Endothelial cell of umbilical vein (primary cell): Measurements from ENCODE around the gene SKIC8. TPM values are rescaled to one million over a fixed set of nuclear protein-coding genes. Genes with fewer than 3 reads are reported as not detected.

Source experiments
- BruUV-seq: library from RNA; stranded (reverse); fragments of 400-500 nt; replicated peaks from 2 replicates; lab custom pipeline; 2021; lab: Mats Ljungman, UMichigan
- CTCF ChIA-PET: fragments of 300-600, 350-600 bp; sonication (Branson Sonifier 250); formaldehyde crosslinking; loops from one replicate; lab custom pipeline; 2021; ENCODE audit warnings: antibody characterized with exemption, inconsistent platforms; lab: Charles Lee
- POLR2A ChIA-PET: fragments of 300-600, 350-600 bp; sonication (Branson Sonifier 250); formaldehyde crosslinking; loops from one replicate; lab custom pipeline; 2021; ENCODE audit warnings: antibody characterized with exemption, inconsistent platforms; lab: Charles Lee
- DNase-seq: peaks from one replicate; pipeline ENCODE4 v3.0.0-alpha.2; 2011; ENCODE audit warnings: low read depth, low spot score
- FAIRE-seq: peaks from 2 replicates; lab custom pipeline; 2011; peaks lifted over from hg19 to GRCh38; lab: Jason Lieb, UNC
- H2AFZ ChIP-seq: 2 replicates; pipeline ENCODE4 v1.6.0; 2012; ENCODE audit warnings: low read depth, low read length, control low read depth, inconsistent platforms
- H3K27ac ChIP-seq: 2 replicates; pipeline ENCODE4 v1.5.1; 2011; ENCODE audit warnings: low read depth, mild to moderate bottlenecking, control low read depth, low read length, moderate library complexity; ENCODE audit not compliant: insufficient read depth
- H3K27me3 ChIP-seq, 2 experiments: 2 replicates each; pipeline versions ENCODE4 v1.6.0 to v1.6.1; 2011; ENCODE audit warnings: low read length in 2 of 2, mixed read lengths in 1 of 2; ENCODE audit not compliant: control insufficient read depth in 2 of 2, insufficient read depth in 2 of 2
- H3K36me3 ChIP-seq, 2 experiments: 2 replicates in 1 of 2; 3 replicates in 1 of 2; pipeline ENCODE4 v1.5.1; 2011; ENCODE audit warnings: low read length in 2 of 2, mild to moderate bottlenecking in 1 of 2, moderate library complexity in 1 of 2; ENCODE audit not compliant: control insufficient read depth in 2 of 2, insufficient read depth in 2 of 2; ENCODE audit errors: extremely low read depth in 1 of 2
- H3K4me1 ChIP-seq: 3 replicates; pipeline ENCODE4 v1.5.1; 2011; ENCODE audit warnings: mild to moderate bottlenecking, low read length; ENCODE audit not compliant: control insufficient read depth, insufficient read depth; ENCODE audit errors: extremely low read depth
- H3K4me2 ChIP-seq: 2 replicates; pipeline ENCODE4 v1.6.1; 2011; ENCODE audit warnings: low read length, control low read depth, mixed read lengths; ENCODE audit not compliant: insufficient read depth
- H3K4me3 ChIP-seq, 3 experiments: fragments of 200-600 bp in 1 of 3; sonication (generic), shearing (Covaris generic) in 1 of 3; replicated peaks in 1 of 3; 2 replicates each; pipeline ENCODE4 v1.5.1; 2011 to 2016; ENCODE audit warnings: control low read depth in 3 of 3, low read length in 3 of 3, mild to moderate bottlenecking in 2 of 3, inconsistent platforms in 1 of 3, low read depth in 1 of 3, moderate library complexity in 1 of 3; ENCODE audit not compliant: insufficient read depth in 1 of 3
- H3K79me2 ChIP-seq: 2 replicates; pipeline ENCODE4 v1.6.0; 2012; ENCODE audit warnings: low read length, inconsistent platforms; ENCODE audit not compliant: control insufficient read depth, insufficient read depth
- H3K9ac ChIP-seq: replicated peaks from 2 replicates; pipeline ENCODE3; 2011; ENCODE audit warnings: low read length, control low read depth; ENCODE audit not compliant: insufficient read depth; ENCODE audit errors: extremely low read depth
- H3K9me1 ChIP-seq: replicated peaks from 3 replicates; pipeline ENCODE4 v1.6.0; 2011; ENCODE audit warnings: mild to moderate bottlenecking, low read length; ENCODE audit not compliant: control insufficient read depth, insufficient read depth; ENCODE audit errors: extremely low read depth
- H3K9me3 ChIP-seq: replicated peaks from 2 replicates; pipeline ENCODE4 v1.5.1; 2012; ENCODE audit warnings: low read length, inconsistent platforms; ENCODE audit not compliant: control insufficient read depth, insufficient read depth
- H4K20me1 ChIP-seq: replicated peaks from 2 replicates; pipeline ENCODE3; 2011; ENCODE audit warnings: mild to moderate bottlenecking, low read length; ENCODE audit not compliant: control insufficient read depth, insufficient read depth; ENCODE audit errors: extremely low read depth
- EZH2 ChIP-seq: IDR thresholded peaks from 2 replicates; pipeline ENCODE4 v1.6.1; 2012; ENCODE audit warnings: borderline replicate concordance, low read depth, mild to moderate bottlenecking, moderate library complexity, low read length, inconsistent platforms; ENCODE audit not compliant: severe bottlenecking
- FOS ChIP-seq: IDR thresholded peaks from 2 replicates; pipeline ENCODE4 v1.6.1; 2011; ENCODE audit warnings: mild to moderate bottlenecking, low read length, moderate library complexity, borderline replicate concordance; ENCODE audit not compliant: insufficient read depth
- GATA2 ChIP-seq: IDR thresholded peaks from 2 replicates; pipeline ENCODE4 v1.7.0; 2011; ENCODE audit warnings: low read depth, mild to moderate bottlenecking, moderate library complexity, mixed read lengths, low read length; ENCODE audit not compliant: insufficient read length, insufficient read depth
- JUN ChIP-seq: IDR thresholded peaks from 2 replicates; pipeline ENCODE4 v1.6.1; 2011; ENCODE audit warnings: borderline replicate concordance, low read depth; ENCODE audit not compliant: insufficient read length, insufficient read depth
- MAX ChIP-seq: IDR thresholded peaks from 2 replicates; pipeline ENCODE4 v1.6.1; 2011; ENCODE audit not compliant: insufficient read depth, insufficient read length
- MYC ChIP-seq: IDR thresholded peaks from one replicate; pipeline ENCODE4 v1.6.1; 2011; ENCODE audit warnings: mild to moderate bottlenecking, low read depth, low read length
- POLR2A ChIP-seq: IDR thresholded peaks from 2 replicates; pipeline ENCODE4 v1.6.1; 2012; ENCODE audit warnings: low read depth, mild to moderate bottlenecking, control low read depth, low read length
- POLR2AphosphoS5 ChIP-seq: IDR thresholded peaks from 2 replicates; pipeline ENCODE4 v1.6.1; 2012; ENCODE audit warnings: low read depth, mild to moderate bottlenecking, control low read depth, low read length, moderate library complexity; ENCODE audit not compliant: insufficient read depth
- dilution Hi-C: fragments of 300-500 bp; cut with MboI; formaldehyde crosslinking; loops from one replicate; pipeline ENCODE4 v1.15.0; 2019; ENCODE audit warnings: low sequenced_read_pairs; ENCODE audit not compliant: extremely low pct_ligation_motif_present
- intact Hi-C: fragments of 100-400 bp; cut with micrococcal nuclease; formaldehyde crosslinking; loops from one replicate; pipeline ENCODE4 v1.10.0; 2022
- polyA plus RNA-seq, 4 experiments: library from polyadenylated mRNA; depleted of rRNA in 3 of 4; stranded (reverse) in 3 of 4; unstranded in 1 of 4; fragments of >200 nt; gene quantifications; 2 replicates each; pipeline versions ENCODE4 v1.2.1 to v1.2.3, GENCODE V29; 2011 to 2012; ENCODE audit warnings: missing spikeins in 1 of 4
- total RNA-seq: library from RNA; stranded (reverse); gene quantifications from 2 replicates; pipeline ENCODE4 v1.2.3, GENCODE V29; 2021
- TF ChIP-seq, protein P1 (sequence below), 2 donors: IDR thresholded peaks; 1 replicate in 1 of 2; 2 replicates in 1 of 2; pipeline ENCODE4 v1.5.1; 2011; ENCODE audit warnings: low read length in 2 of 2, mild to moderate bottlenecking in 2 of 2, moderate library complexity in 2 of 2, control low read depth in 1 of 2, inconsistent platforms in 1 of 2, low read depth in 1 of 2; ENCODE audit not compliant: insufficient read depth in 1 of 2; ENCODE audit errors: extremely low read depth in 1 of 2

Gene SKIC8
- total and polyA plus RNA-seq, 2 donors (not counting 3 experiments of a cell fraction or from before 2014, with no cell fraction given) = 49.7 to 95.0 TPM

- ChIA-PET CTCF (interaction anchor here (1.0 to 1.9 kb wide), 5 partner anchors 16 to 150 kb away, joined by 3 to 4 read pairs (median 4); partner anchors contain the start of gene CIB2), POLR2A (no interaction called here)
- Histone ChIP-seq H3K27me3 (peaks cover 0 to 3% of the 10 kb centered on the region in 2 experiments), H3K9me3 (no peaks in the 10 kb centered on the region), H3K79me2 (no peaks in the 10 kb centered on the region), H3K4me1 (no peaks in the 10 kb centered on the region), H3K36me3 (no peaks in the 10 kb centered on the region), H4K20me1 (no peaks in the 10 kb centered on the region), H3K4me3 (no peak overlapping the region), H3K27ac (no peak overlapping the region), H2AFZ (no peak overlapping the region), H3K4me2 (no peak overlapping the region), H3K9ac (no peak overlapping the region), H3K9me1 (no peaks in the 10 kb centered on the region)
- no peak for DNase-seq
- BruUV-seq = no TSS peak
- dilution Hi-C loops (no loop called here), intact Hi-C loops (no loop called here)
- FAIRE-seq = no peak
- no peak for TF ChIP-seq POLR2A
- TF ChIP-seq MYC = no peak
- no peak for TF ChIP-seq FOS
- TF ChIP-seq MAX = no peak
- TF ChIP-seq GATA2 = no peak
- no peak for TF ChIP-seq POLR2AphosphoS5
Observed at GRCh38 chr15:78257681-78258080, 41.7 kb downstream of the SKIC8 start.

GRCh38 chr15:78256044-78256437, 43.4 kb downstream of the SKIC8 start:
- intact Hi-C loops (no loop called here), dilution Hi-C loops (no loop called here)
- POLR2A ChIA-PET = no interaction called here
- H2AFZ ChIP-seq = no peak overlapping the region
- no peak overlapping the region for H3K9ac ChIP-seq
- BruUV-seq = no TSS peak
- no peaks in the 10 kb centered on the region for H3K9me1 ChIP-seq
- peaks cover 2 to 5% of the 10 kb centered on the region in 2 experiments for H3K27me3 ChIP-seq
- H3K27ac ChIP-seq = no peak overlapping the region
- CTCF ChIA-PET = interaction anchor here (1.0 to 1.9 kb wide), 2 partner anchors 15 to 16 kb away, joined by 3 to 4 read pairs; no protein-coding TSS in a partner anchor
- FAIRE-seq (no peak), DNase-seq (no peak)
- H3K79me2 ChIP-seq = no peaks in the 10 kb centered on the region
- no peaks in the 10 kb centered on the region for H3K36me3 ChIP-seq
- no peak overlapping the region for H3K4me2 ChIP-seq
- no peak overlapping the region for H3K4me3 ChIP-seq
- TF ChIP-seq, protein P1, sequence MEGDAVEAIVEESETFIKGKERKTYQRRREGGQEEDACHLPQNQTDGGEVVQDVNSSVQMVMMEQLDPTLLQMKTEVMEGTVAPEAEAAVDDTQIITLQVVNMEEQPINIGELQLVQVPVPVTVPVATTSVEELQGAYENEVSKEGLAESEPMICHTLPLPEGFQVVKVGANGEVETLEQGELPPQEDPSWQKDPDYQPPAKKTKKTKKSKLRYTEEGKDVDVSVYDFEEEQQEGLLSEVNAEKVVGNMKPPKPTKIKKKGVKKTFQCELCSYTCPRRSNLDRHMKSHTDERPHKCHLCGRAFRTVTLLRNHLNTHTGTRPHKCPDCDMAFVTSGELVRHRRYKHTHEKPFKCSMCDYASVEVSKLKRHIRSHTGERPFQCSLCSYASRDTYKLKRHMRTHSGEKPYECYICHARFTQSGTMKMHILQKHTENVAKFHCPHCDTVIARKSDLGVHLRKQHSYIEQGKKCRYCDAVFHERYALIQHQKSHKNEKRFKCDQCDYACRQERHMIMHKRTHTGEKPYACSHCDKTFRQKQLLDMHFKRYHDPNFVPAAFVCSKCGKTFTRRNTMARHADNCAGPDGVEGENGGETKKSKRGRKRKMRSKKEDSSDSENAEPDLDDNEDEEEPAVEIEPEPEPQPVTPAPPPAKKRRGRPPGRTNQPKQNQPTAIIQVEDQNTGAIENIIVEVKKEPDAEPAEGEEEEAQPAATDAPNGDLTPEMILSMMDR (IDR thresholded peaks at IDR 0.05; ENCODE audit: extremely low read depth in 1 of 2, insufficient read depth in 1 of 2, low read depth in 1 of 2, low read length in 2 of 2) = no peak
- TF ChIP-seq GATA2 = no peak
- TF ChIP-seq MAX = no peak
- TF ChIP-seq EZH2 = no peak
- no peak for TF ChIP-seq FOS
- TF ChIP-seq POLR2A = no peak
- TF ChIP-seq JUN = no peak
- no peaks in the 10 kb centered on the region for H4K20me1 ChIP-seq
- H3K4me1 ChIP-seq = no peaks in the 10 kb centered on the region
- no peaks in the 10 kb centered on the region for H3K9me3 ChIP-seq
